ENCODE measurements around the gene SLC16A14. TPM values are rescaled to one million over a fixed set of nuclear protein-coding genes. Genes with fewer than 3 reads are reported as not detected.
"Not testable (repeated sequence)": the region's sequence is repeated elsewhere in the genome, so short reads cannot be mapped to it uniquely, and the experiment has no call there.

The SLC16A14 gene, protein sequence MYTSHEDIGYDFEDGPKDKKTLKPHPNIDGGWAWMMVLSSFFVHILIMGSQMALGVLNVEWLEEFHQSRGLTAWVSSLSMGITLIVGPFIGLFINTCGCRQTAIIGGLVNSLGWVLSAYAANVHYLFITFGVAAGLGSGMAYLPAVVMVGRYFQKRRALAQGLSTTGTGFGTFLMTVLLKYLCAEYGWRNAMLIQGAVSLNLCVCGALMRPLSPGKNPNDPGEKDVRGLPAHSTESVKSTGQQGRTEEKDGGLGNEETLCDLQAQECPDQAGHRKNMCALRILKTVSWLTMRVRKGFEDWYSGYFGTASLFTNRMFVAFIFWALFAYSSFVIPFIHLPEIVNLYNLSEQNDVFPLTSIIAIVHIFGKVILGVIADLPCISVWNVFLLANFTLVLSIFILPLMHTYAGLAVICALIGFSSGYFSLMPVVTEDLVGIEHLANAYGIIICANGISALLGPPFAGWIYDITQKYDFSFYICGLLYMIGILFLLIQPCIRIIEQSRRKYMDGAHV
- 5.8 and 6.2 TPM in 2 replicates for polyA plus RNA-seq (2014; cell fraction: cytosol; rRNA removed)
- 3.0 and 4.9 TPM in 2 replicates for polyA plus RNA-seq (2014; cell fraction: nucleus; rRNA removed)

DNA sequence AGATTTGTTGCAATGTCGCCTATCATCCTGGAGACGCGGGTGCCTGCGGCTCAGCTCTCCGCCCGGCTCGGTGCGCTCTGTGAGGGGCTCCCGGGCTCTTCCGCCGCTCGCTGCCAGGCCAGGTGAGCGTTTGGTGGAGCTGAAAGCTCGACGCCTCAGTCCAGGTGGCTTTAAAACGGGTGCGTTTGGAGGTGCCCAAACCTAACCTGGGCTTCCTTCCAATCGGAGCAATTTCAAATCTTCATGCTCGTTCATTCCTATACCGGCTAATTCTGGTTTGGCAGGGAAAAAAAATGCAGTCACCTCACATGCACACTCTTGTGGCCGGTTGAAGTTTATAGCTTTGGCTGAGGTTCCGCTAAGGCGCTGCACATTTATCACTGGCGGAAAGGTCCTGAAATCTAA, at the start of gene SLC16A14:
TSS of gene SLC16A14 (minus strand) at position 274 of the 405 bp plus-strand sequence. CDS start 9,572 bp downstream, outside the sequence.
- peak; percentile 56 for DNase-seq (ENCODE audit: low spot score)

DNA sequence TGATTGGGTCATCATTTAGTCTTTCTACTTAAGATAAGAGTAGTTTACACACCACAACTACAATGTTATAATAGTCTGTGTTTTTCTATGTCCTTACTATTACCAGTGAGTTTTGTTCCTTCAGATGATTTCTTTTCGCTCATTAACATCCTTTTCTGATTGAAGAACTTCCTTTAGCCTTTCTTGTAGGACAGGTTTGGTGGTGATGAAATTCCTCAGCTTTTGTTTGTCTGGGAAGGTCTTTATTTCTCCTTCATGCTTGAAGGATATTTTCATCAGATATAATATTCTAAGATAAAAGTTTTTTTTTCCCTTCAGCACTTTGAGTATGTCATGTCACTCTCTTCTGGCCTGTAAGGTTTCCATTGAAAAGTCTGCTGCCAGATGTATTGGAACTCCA, 38.0 kb upstream of the SLC16A14 start:
- no peak for DNase-seq (ENCODE audit: low spot score)

DNA sequence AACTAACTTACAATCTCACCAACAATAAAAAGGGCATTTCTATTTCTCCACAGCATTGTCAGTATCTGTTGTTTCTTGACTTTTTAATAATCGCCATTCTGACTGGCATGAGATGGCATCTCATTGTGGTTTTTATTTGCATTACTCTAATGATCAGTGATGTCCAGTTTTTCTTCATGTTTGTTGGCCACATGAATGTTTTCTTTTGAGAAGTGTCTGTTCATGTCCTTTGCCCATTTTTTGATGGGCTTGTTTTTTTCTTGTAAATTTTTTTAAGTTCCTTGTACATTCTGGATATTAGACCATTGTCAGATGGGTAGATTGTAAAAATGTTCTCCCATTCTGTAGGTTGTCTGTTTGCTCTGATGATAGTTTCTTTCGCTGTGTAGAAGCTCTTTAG, 33.2 kb upstream of the SLC16A14 start:
- not testable (repeated sequence) for DNase-seq (ENCODE audit: low spot score)

DNA sequence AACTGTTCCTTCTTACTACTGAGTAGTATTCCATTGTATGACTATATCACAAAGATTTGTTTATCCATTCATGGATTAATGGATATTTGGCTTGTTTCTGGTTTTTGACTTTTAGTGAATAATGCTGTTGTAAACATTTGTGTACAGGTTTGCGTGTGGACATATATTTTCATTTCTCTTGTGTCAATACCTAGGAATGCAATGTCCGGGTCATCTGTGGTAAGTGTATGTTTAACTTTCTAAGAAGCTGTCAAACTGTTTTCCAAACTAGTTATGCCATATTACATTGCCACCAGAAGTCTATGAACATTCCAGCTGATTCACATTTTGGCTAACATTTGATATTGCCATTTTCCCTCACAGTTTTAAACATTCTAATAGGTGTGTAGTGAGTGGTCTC, 29.1 kb upstream of the SLC16A14 start:
- DNase-seq (ENCODE audit: low spot score): no peak

DNA sequence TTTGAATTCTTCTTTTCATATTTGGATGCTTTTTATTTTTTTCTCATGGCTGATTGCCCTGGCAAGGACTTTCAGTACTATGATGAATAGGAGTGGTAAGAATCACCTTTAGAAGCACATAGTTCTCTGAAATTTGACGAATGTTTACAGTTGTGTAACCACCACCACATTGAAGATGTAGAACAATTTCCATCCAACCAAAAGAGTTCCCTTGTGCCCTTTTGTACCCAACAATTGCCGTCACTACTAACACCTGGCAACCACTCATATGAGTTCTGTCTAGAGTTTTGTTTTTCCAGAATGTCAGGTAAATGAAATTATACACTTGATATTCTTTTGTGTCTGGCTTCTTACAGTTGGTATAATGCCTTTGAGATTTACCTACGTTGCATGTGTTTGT, 28.7 kb upstream of the SLC16A14 start:
- DNase-seq (ENCODE audit: low spot score): no peak

DNA sequence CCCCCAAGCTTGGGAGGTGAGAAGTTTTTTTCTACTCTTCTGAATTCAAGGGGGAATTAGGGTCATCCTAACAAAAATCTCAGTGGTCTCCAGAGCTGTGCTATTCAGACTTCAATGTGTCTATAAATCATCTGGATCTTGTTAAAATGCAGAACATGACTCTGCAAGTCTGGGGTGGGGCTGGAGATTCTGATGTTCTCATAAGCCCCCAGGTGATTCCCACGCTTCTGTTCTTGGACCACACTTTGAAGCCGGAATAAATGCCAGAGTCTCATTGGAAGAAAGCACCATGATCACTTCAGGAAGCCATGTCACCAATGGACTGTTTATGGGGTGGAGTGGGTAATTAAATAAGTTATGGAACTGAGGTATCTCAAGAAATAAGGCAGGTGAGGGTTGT, 22.2 kb upstream of the SLC16A14 start:
- no peak for DNase-seq (ENCODE audit: low spot score)

DNA sequence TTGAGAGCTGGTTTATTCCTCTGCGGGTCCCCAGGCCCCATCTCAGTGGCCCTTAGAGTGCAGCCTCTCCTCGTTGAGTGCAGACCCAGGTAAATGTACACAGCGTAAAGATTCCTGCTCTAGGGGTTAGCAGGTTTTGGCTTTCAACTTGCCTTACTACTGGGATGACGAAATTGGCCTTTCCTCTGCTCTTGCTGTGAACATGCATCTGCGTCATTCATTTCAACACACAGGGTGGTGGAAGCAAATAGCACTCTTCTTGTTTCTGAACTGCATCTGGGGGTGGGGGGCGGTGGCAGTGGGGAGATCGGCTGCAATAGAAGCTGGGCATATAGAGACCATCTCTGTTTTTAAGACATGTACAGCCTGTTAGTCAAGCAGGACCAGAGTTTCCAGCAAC, 16.5 kb upstream of the SLC16A14 start:
- no peak for DNase-seq (ENCODE audit: low spot score)

DNA sequence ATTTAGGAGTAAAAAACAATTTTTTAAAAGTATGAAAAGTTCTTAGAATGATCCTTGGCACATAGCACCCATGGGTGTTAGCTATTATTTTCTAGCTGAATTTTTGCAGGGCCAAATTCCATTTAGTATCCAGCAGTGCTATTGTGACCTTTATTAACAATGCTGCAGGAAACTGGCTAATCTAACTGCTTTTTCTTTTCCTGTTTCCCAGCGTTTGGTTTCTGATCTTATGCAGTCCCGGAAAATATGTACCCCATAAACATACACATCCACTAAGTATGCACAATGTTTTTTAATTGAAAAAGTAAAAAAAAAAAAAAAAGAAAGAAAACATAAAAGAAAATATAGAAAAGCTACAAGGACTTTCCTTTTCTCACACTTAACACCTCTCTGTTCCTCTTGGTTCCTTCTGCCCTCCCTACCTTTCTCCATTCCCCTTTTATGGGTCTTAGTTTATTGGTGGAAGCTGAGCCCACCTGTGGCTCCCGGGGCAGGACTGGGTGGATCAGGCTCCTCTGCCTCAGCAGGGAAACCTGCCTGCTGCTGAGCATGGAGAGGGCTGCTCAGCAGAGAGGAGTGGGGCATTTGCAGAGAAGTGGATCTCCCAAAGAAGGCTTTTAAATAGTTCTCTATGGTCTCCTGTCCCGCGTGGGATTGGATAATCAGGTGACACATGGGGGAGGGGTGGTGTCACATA, 9.3 kb upstream of the SLC16A14 start:
- DNase-seq (ENCODE audit: low spot score): no peak

DNA sequence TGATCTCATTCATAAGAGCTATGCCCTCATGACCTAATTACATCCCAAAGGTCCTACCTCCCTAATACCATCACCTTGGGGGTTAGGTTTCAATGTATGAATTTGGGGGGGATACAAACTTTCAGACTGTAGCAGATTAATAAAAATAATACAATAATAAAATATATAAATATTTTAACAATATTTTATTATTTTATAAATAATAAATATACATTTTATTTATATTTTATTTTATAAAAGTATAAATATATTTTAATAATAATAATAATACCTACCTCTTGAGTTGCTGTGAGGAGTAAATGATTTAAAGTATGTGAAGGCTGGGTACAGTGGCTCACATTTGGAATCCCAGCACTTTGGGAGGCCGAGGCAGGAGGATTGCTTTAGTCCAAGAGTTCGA, 8.1 kb upstream of the SLC16A14 start:
- DNase-seq (ENCODE audit: low spot score): no peak

DNA sequence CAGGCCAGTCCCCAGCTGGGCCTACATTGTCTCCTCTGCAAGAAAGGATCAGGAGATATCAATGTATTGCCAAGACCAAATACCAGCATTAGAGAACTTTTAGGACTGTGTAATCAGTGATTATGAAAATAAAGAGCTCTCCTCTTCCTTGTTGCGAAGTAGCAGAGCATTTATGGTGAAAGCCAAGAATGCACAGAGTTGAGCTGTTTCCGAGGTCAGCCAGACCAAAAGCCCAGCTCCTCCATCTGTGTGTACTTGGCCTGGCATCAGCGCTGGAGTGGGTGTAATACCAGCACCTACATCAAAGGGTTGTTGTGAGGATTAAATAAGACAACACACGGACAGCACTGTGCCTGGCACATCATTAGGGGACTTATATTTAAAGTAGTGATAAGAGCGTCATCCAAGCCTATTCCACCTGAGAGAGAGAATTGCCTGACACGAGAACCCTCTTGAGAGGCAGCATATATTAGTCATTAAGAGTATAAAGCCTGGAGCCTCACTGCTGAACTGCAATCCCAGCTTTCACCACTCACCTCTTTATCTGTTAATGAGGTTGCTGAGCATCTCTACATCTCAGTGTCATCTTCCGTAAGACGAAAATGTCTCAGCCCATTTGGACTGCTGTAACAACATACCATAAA, 7.4 kb upstream of the SLC16A14 start:
- no peak for DNase-seq (ENCODE audit: low spot score)

DNA sequence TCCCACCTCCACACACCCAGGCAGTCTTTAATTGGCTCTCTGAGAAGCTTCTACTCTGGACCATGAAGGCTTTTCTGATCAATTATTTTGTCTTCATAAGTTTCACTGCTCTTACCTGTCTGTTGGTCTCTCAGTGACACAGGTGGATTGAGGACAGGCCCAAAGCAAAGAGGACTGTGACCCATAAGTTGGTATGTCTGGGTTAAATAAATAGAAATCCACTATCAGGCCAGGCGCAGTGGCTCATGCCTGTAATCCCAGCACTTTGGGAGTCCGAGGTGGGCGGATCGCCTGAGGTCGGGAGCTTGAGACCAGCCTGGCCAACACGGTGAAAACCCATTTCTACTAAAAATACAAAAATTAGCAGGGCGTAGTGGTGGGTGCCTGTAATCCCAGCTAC, 2.7 kb upstream of the SLC16A14 start:
- DNase-seq (ENCODE audit: low spot score): no peak

DNA sequence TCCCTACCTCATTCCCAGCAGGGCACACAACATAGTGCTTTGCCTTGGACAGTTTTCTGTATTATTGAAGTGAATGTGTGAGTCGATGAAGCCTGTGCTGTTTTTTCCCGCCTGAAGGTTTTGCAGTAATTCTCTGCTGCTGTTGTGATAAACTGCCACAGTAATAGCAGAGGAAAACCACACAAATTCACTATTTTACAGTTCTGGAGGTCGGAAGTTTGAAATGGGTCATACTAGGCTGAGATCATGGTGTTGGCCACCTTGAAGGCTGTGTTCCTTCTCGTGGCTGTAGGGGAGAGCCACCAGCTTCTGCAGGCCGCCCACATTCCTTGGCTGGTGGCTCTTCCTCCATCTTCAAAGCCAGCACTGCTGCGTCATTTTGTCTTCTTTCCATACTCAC, 678 bp upstream of the SLC16A14 start:
- DNase-seq (ENCODE audit: low spot score): no peak

DNA sequence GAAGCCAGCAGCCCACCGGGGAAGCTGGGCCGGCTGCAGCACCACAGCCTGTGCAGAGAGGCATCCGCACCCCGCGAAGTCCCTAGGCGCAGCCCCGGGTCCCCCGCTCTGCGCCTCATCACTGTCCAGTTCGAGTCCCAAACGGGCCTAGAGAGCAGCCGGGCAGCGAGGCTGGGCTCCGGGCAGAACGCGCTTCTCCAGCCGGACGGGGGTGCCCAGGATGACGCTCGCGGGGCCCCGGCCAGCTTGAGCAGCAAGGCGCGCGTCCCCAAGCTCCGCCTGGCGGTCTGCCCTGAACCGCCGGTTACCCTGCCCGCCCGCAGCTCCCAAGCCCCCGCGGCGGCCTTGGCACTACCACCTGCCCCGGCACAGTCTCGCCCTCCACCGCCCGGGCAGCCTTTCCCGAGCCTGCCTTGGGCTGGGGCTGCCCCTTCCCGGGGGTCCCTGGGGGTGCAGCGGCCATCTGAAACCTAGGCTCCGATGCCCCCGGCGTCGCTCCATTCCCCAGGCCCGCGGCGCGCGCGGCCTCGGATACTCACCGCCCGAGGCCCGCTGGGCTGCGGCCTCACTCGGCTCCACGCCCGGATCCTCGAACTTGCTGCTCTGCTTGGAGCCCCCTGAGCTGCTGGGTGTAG, 591 bp downstream of the SLC16A14 start:
- peak; percentile 52 for DNase-seq (ENCODE audit: low spot score)

DNA sequence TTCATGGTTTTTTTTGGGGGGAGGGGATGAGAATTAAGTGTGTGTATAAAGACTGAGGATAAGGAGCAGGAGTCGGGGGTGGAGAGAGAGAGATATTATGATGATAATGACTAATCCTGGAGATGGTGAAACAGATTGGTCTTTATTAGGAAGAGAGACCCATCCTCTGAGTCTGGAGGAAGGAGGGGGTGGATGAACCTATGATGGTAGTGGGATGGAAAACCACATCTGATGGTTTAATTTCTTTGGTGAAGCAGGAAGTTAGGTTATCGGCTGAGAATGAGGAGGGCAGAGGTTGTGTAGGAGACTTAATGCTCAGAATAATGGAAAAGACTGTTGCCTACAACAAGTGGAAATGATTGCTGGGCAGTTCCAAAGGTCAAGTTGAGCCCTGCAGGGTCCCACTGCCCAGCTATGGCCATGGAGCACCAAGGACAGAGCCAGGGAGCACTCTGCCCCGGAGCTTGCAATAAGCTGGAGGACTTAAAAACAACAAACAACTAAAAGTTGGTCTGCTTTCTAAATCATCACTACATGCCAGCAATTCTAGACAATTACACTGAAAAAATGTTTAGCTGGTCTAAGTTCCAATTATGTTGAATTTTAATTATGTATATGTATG, 7.9 kb downstream of the SLC16A14 start:
- no peak for DNase-seq (ENCODE audit: low spot score)

DNA sequence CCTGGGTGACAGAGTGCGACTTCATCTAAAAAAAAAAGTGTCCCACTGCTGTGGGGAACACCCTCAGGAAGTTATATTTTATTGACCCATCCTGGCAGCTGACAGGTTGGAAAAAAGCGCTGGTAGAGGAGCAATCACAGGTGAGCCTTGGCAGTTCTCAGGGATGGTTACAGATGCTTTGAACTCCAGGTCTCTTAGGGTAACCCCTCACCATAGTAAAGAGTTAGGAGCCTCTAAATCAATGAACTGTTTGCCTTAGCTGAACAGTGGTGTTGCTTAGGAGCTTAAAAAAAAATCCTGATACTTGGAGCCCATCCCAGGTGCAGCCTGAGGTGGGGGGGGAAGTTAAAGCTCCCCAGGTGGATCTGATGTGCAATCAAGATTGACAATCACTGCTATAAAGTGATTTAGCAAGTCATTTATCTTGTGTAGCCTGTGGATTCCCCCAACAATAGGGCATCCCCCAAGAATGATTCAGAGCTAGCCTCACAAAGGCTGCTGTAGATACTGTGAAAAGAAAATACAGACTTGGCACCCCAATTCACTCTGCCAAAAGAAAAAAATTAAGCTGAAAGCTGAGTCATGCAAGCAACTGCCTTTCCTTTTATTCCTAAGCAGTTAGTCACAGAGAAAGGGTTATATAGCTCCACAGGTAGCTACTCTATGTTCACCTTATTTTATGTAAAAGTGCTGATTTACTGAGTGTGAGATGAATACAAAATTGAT, 14.8 kb downstream of the SLC16A14 start:
- no peak for DNase-seq (ENCODE audit: low spot score)

DNA sequence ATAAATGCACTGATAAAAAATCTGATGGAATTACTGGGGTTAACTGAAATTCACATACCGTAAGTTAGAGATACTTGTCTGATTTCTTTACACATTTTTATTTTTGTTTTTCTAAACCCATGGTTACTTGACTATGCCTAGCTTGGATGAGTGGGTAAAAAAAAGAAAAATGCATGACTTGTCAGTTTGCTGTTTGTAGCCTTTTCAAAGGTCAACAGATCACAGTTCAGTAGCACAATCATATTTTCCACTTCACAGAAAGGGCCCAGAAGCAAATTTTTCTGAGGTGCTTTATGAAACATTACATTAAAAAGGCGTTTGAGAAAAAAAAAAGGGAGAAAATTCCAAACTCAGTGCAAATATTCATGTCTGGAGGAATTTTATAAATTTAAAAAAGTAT, 16.4 kb downstream of the SLC16A14 start:
- DNase-seq (ENCODE audit: low spot score): no peak

DNA sequence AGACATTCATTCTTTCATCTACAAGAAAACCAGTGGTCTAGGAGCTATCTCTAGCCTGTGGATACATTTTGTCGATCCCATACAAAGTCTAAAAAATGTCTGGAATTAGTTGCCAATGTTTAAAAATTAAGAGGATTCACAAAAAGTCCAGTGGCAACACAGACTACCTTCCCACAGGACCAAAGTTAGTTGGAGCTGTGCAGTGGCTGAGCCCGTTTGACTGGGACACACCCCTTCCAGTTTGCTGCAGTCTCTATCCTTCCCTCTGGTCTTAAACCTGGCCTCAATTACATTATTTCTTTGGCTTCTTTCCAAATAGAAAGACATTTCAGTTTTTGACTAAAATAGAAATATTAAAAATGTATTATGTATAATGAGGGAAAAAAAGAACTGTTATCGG, 18.6 kb downstream of the SLC16A14 start:
- DNase-seq (ENCODE audit: low spot score): no peak

DNA sequence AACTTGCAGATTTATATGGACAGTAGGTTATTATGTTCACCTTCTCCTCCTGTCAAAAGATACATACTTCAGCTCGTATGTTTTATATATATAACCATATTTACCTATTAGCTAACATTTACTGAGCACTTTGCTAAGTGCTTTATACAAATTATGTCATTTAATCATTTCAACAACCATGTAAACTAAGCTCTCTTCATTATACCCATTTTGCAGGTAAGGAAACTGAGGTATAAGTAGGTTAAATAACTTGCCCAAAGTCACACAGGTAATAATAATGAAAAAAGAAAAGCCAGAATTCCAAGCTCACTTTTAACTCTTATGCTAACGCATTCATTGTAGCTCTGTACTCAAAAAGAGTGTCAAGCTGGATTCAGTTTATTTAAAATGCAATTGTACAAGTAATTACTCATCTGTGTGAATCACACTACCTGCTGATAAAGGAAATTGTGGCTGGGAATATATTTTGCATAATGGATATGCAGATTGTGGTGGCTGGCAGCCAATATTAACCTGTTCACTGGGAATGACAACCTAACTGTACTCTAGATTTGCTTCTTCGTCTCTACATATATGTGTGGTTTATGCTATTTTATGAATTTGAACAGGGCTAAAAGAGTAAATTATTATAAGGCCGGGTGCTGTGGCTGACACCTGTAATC, 20.6 kb downstream of the SLC16A14 start:
- no peak for DNase-seq (ENCODE audit: low spot score)

DNA sequence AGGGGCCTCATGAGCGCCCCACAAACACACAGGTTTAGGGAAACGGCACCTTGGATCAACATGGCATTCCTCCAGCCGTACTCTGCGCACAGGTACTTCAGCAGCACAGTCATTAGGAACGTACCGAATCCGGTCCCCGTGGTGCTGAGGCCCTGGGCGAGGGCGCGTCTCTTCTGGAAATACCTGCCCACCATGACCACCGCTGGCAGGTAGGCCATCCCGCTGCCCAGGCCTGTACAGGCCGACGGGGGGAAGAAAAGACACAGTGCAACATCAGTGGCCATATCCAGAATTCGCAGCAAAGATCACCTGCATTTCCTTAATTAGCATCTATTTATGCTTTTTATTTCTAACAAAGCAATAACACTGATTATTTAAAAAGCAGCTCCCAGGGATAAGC, 22.2 kb downstream of the SLC16A14 start:
- no peak for DNase-seq (ENCODE audit: low spot score)

DNA sequence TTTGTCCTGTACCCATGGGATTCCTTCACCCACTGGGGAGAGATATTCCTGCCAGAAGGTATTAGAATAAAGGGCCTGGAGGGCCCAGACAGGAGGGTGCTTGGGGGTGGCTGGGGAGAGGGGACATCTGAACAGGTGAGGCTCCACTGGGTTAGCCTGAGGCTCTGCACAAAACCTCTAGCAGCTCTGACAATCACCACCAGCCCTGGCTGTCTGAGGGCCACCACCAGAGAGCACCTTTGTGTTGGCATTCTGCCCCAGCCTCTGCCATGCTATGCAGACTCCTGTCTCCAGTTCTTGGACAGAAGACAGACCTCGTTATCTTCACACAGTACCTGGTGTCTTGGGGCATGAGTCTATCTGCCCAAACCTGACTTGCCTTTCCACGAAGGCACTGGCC, 25.3 kb downstream of the SLC16A14 start:
- no peak for DNase-seq (ENCODE audit: low spot score)

Measured in SK-N-DZ (cell line).